GM19324 (cell line): ENCODE data around the gene SYCN.

Experiments used
- ATAC-seq: cut with Tn5 transposase; IDR thresholded peaks from one replicate; pipeline ENCODE4 v1.9.1; 2021; ENCODE audit warnings: mild to moderate bottlenecking, moderate library complexity; ENCODE audit not compliant: unreplicated experiment, low FRiP score

The SYCN gene

GRCh38 chr19:39173502-39173991 is 30.5 kb downstream of the SYCN start:
- ATAC-seq = no peak

GRCh38 chr19:39172700-39173501 is 31.2 kb downstream of the SYCN start:
- ATAC-seq = no peak

DNA sequence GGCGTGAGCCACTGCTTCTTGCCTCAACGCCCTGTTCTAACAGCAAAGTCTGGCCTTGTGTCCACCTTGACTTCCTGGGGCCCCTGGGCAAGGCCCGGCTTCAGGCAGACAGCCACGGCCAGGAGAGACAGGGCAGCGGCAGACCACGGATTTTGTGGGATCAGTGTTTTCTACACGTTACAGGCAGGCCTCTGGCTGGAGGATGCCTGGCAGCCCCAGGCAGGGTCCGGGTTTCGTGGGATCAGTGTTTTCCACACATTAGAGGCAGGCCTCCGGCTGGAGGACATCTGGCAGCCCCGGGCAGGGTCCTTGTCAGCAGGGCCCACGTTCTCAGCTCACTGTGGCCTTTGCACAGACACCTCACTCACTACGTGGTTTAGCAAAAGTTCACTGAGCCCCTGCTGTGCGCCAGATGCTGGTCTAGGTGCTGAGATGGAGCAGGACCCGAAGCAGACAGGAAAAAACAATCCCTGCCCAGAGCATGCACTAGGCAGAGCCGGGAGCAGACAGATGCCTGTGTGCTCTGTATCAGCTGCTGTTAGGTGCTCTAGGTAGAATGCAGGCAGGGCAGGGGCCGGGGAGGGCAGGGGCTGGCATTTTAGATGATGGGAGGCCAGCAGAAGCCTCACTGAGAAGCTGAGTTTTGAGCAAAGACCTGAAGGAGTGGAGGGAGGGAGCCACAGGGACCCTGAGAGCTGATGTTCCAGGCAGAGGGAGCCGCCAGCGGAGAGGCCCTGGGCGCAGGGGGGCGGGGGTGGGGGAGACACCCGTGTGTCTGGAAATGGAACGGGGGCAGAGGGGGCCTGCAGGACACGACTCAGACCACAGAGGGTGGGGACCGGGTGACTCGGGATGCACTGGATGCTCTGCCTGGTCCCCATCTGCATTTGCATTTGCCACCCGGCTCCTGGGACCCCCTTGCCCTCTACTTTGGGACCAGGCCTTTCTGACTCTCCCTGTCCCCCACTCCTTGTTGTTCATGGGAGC is 32.3 kb downstream of the SYCN start:
- no peak for ATAC-seq

DNA sequence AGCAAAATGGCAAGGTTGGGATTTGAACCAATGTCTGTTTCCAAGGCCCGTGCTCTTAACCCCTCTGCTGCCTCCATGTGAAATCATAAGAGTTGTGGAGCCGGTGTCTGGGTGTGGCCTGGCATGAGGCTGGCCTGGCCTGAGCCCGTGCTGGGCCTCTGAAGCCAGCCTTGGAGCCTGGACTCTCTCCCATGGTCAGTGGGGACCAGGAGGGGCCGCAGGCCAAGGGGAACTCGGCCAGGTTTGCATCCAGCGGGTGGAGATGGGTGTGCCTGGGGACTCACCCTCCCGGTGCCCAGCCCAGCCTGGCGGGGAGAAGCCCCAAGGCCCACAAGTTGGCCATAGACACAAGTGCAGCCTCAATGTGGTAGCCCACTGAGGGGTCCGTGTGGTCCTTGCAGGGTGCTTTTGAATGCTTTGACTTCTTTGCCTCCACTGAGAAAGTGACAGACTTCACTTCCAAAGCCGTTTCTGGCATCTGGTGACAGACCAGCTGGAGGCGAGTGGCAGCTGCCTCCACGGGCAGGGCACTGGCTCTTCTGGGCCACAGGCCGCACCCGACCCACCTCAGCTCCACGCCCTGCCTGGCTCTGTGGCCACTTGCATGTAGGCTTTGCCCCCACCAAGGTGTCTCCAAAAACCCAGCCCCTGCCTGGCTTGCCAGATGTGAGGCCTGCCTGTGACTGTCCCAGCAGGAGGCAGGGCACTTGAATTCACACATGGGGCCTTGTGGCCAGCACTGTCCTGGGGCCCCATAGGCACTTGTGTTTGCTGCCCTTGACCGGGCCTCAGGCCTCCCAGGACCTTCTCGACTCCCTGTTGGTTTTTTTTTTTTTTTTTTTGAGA is 33.5 kb downstream of the SYCN start:
- no peak for ATAC-seq

GRCh38 chr19:39169143-39169810 is 34.8 kb downstream of the SYCN start:
- ATAC-seq = no peak

DNA sequence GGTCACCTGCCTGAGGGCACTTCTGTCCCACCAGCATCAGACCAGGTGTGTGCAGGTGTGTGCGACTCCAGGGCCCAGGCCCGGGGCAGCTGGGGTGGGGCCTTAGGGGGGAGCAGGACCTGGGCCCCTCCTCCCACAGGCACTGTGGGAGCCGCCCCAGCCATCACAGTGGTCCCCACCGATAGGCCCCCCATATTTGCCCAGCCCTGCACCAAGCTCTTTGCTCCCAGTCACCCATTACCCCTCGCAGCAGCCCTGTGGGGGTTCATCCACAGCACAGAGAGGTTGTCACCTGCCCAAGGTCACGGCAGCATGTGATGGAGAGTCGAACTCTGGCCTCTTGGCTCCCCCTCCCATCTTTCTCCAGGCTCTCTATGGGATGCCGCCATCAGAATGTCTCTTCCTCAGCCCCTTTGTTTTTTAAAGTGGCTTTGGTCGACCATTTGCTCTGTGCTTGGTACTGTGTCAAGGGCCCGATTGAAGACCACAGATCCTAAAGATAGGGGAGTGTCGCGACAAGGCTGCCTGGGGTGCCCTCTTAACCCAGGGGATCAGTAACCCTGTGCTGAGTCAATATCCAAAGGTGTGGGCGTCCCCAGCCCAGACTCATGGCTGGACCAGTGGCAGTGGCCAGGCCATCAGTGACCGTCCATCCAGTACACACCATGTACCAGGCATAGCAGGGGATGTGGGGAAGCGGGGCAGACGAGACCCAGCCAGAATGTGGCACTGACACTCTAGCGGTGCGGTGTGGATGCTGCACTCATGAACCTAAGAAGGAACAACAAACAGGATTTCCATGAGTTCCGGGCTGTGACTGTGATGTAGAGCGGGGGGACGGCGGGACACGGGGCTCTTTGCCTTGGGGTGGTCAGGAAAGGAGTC is 35.6 kb downstream of the SYCN start:
- ATAC-seq = no peak

DNA sequence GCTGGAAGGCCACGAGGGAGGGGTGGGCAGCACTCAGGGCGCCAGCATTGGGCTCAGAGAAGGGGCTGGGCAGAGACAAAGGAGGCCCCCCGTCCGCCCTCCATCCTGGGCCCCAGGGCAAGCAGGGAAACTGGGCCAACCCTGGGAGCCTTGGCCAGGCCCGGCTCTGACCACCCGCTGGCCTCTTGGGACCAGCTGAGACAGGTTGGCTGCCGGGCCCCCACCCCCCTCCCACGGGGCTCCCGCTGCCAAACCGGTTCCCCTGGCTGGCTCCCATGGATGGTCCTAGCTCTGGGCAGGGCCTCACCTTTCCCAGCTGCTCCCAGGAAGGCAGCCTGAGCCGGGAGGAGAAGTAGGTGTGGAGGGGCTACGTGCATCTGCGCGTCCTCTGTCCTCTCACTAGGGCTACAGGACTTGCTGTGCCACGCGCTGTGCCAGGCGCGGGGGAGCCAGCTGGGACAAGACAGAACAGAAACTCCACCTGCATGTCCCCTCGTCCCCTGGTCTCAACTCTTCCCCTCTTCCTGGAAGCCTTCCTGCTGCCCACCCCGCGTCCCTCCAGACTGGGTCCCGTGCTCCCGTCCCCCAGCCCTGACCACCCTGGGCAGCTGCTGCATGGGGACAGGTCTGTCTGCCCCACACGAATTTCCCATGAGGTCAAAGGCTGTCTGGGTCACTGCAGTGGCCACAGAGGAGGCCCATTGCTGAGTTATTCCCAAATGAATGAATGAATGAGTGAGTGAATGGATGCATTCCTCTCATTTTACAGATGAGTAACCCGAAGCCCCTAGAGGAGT is 36.4 kb downstream of the SYCN start:
- no peak for ATAC-seq

DNA sequence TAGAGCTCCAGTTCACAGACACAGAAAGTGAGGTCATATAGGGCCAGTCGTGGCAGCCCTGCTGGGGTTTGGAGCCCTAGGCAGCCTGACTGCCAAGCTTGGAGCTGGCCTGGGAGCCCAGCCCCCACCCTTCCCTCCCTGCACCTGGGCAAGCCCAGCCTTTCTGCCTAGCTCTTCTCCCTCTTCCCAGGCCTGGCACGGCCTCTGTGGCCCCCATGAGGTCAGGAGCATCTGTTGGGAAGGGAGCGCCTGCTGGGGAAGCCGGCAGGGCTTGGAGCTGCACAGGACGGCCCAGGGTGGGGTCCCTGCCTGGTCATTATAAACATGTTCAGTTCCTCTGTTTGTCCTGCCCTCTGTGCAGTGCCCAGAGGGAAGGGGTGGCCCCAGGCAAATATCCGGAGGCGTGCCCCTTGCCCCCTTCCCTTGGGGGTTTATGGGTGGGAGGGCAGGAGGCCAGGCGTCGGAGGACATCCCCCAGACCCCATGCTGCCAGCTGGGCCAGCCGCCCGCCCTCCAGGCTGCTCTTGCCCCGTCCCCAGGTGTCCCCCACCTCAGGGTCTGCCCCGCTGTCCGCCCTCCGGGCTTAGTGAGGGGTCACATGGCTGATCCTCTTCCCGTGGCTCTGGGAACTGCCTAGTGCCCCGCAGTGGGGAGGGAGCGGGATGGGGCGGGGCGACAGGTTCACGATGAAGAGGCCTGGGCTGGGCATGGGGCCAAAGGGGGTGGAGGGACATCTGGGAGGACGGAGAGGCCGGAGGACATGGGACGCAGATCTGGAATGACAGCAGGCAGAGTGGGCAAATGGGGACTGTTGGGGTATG is 37.3 kb downstream of the SYCN start:
- no peak for ATAC-seq

DNA sequence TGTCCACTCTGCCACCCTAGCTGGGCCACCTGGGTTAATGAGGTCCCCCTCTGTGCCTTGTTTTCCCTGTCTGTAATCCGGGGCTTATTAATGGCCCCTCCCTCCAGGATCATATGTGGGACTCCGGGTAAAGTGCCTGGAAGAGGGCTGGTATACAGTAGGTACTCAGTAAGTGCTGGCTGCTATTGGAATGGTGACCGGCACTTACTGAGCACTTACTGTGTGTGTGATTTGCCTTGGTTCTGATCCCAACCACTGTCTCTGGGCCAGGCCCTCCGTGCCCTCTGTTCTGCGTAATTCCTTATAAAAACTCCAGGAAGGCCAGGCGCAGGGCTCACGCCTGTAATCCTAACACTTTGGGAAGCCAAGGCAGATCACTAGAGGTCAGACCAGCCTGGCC is 38.2 kb downstream of the SYCN start:
- ATAC-seq = no peak

DNA sequence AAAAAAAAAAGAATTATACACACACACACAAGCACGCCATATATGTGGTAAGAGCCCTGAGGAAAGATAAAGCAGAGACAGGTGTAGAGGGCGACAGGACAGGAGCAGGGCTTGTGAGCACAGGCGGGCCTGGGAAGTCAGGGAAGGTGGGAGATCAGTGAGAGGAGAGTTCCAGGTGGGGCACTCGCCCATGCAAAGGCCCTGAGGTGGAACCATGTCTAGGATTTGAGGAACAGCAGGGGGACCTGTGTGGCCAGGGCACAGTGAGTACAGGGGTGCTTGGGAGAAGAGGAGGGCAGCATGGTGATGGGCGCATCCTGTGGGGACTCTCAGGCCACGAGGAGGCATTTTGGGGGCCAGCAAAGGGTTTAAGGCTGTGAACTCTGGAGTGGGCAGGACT is 39.8 kb downstream of the SYCN start:
- no peak for ATAC-seq

DNA sequence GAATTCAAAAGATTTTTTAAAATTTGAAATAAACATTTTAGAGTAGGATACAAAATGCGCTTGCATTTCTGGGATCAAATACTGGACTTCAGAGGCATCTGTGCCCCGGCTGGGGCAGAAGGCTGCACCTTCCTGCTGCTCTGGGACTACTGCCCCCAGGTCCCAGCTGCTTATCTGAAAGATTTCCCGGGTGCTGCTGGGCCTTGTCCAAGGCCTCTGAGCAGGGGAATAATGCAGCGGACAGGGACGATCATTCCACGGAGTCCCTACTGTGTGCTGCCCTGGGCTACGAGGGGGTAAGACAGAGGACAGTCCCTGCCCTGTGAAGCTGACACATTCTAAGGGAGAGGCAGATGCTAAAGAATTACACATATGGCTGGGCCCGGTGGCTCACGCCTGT is 40.4 kb downstream of the SYCN start:
- no peak for ATAC-seq

- ATAC-seq = no peak
Observed at GRCh38 chr19:39162441-39163043, 41.5 kb downstream of the SYCN start.

DNA sequence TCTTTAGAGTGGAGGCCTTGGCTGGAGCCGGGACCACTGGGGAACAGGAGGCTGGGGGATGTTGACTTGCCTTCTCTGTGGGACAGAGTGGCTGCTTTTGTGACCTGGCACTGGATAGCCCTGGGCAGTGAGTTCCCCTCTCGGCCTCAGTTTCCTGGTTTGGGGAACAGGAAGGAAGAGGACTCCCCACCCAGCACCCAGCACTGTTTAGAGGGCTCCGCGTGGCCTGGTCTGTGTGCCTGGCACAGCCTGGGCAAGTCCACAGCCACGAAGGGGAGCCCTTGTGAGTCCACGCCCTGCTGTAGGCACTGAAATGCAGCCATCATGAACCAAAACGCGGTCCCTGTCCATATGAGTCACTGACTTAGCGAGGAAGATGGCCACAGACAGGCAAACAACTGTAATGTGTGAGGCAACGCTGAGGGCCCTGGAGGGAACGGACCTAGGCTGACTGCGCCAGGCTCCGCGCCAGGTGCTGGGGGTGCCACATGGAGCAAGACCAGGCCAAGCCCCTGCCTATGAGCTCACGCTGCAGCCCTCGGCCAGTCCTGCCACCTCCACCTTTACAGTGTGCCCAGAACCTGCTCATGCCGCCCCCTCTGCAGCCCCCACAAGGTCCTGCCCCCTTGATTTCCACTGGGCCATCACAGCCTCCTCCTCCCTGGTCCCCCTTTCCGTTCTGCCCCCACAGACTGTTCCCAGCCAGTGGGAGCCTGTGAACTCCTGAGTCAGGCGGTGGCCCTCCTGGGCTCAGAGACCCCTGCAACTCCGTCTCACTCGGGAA is 43.0 kb downstream of the SYCN start:
- ATAC-seq = no peak

DNA sequence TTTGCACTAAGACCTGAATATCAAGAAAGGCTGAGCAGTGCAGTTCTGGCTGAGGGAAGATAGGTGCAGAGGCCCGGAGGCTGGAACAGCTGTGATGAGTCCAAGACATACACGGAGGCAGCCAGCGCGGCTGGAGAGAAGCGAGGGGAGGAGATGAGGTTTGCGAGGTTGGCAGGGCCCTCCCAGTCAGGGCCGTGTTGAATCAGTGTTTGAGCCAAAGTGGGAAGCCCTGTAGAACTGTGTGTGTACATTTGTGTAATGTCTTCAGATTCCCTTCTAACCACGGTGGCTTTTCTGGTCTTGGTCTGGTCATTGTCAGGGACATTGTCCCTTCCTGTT is 43.6 kb downstream of the SYCN start:
- ATAC-seq = no peak

GRCh38 chr19:39158646-39159260 is 45.3 kb downstream of the SYCN start:
- ATAC-seq = no peak

DNA sequence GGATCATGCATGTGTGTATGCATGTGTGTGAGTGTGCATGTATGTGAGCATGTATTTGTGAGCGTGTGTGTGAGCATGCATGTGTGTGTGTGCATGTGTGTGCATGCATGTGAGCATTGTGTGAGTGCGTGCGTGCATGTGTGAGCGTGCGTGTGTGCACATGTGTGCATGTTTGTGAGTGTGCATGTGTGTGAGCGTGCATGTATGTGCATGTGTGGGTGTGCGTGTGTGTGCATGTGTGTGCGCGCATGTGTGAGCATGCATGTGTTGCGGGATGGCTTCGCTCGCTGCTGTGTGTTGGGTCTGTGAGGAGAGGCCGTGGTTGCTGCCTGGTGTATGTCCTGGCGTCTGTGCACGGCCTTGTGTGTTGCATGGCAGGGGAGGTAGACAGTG is 46.1 kb downstream of the SYCN start:
- no peak for ATAC-seq
